SK-N-SH (cell line): ENCODE measurements around the gene C19orf47. TPM values are rescaled to one million over a fixed set of nuclear protein-coding genes. Genes with fewer than 3 reads are reported as not detected.

Source experiments
- CTCF ChIA-PET: fragments of 300-600, 350-600 bp; formaldehyde crosslinking; extraction: SDS; loops from one replicate; lab custom pipeline; 2021; lab: Yijun Ruan, JAX
- POLR2A ChIA-PET: fragments of 350-600 bp; sonication (Branson Sonifier 250); formaldehyde crosslinking; extraction: SDS; loops from one replicate; lab custom pipeline; 2020; ENCODE audit warnings: antibody characterized with exemption, inconsistent platforms; lab: Yijun Ruan, JAX
- DNase-seq: peaks from one replicate; pipeline ENCODE4 v3.0.0; 2012
- H2AFZ ChIP-seq: fragments of 200-600 bp; sonication (generic); 2 replicates; pipeline ENCODE4 v1.8.1; 2016; ENCODE audit warnings: antibody characterized with exemption, mild to moderate bottlenecking, low read depth
- H3F3A ChIP-seq: fragments of 200-600 bp; sonication (generic); replicated peaks from 2 replicates; pipeline ENCODE3; 2016; ENCODE audit warnings: antibody characterized with exemption, mild to moderate bottlenecking; ENCODE audit not compliant: insufficient read depth
- H3K27ac ChIP-seq, 2 experiments: fragments of 200-500 bp in 1 of 2; fragments of 200-600 bp in 1 of 2; sonication (Bioruptor generic) in 1 of 2; sonication (generic), shearing (Covaris generic) in 1 of 2; 2 replicates each; pipeline versions ENCODE4 v1.5.1 to v1.6.1; 2014 to 2016; ENCODE audit warnings: low read depth in 2 of 2, inconsistent platforms in 1 of 2, low read length in 1 of 2, mild to moderate bottlenecking in 1 of 2, mixed read lengths in 1 of 2
- H3K27me3 ChIP-seq: fragments of 200-600 bp; sonication (generic), shearing (Covaris generic); 2 replicates; pipeline ENCODE4 v1.6.1; 2016; ENCODE audit warnings: mixed run types; ENCODE audit not compliant: insufficient read depth
- H3K36me3 ChIP-seq, 2 experiments: fragments of 200-500 bp in 1 of 2; fragments of 200-600 bp in 1 of 2; sonication (Bioruptor generic) in 1 of 2; sonication (generic) in 1 of 2; replicated peaks in 1 of 2; 2 replicates each; pipeline versions ENCODE3 to v1.5.1; 2014 to 2016; ENCODE audit warnings: low read length in 1 of 2, mild to moderate bottlenecking in 1 of 2; ENCODE audit not compliant: insufficient read depth in 2 of 2, control insufficient read depth in 1 of 2
- H3K4me1 ChIP-seq, 2 experiments: fragments of 200-500 bp in 1 of 2; fragments of 200-600 bp in 1 of 2; sonication (Bioruptor generic) in 1 of 2; sonication (generic), shearing (Covaris generic) in 1 of 2; 2 replicates each; pipeline versions ENCODE4 v1.5.1 to v1.6.1; 2014 to 2016; ENCODE audit warnings: low read depth in 1 of 2, low read length in 1 of 2, mixed run types in 1 of 2; ENCODE audit not compliant: insufficient read depth in 2 of 2, control insufficient read depth in 1 of 2
- H3K4me2 ChIP-seq: fragments of 200-600 bp; sonication (generic), shearing (Covaris generic); 2 replicates; pipeline ENCODE4 v1.6.1; 2017; ENCODE audit warnings: mixed run types
- H3K4me3 ChIP-seq, 2 experiments: fragments of 200-500 bp in 1 of 2; fragments of 200-600 bp in 1 of 2; sonication (Bioruptor generic) in 1 of 2; sonication (generic), shearing (Covaris generic) in 1 of 2; 2 replicates each; pipeline versions ENCODE4 v1.5.1 to v1.8.1; 2014 to 2016; ENCODE audit warnings: low read depth in 2 of 2, inconsistent platforms in 1 of 2, low read length in 1 of 2, mild to moderate bottlenecking in 1 of 2, mixed read lengths in 1 of 2, moderate library complexity in 1 of 2
- H3K79me2 ChIP-seq: fragments of 200-600 bp; sonication (generic); 2 replicates; pipeline ENCODE4 v1.8.1; 2017; ENCODE audit warnings: mild to moderate bottlenecking; ENCODE audit not compliant: insufficient read depth
- H3K9ac ChIP-seq: fragments of 200-600 bp; sonication (generic); 2 replicates; pipeline ENCODE4 v1.6.1; 2017; ENCODE audit warnings: mixed run types
- H3K9me2 ChIP-seq: fragments of 200-600 bp; sonication (generic); 2 replicates; pipeline ENCODE4 v1.6.1; 2017; ENCODE audit warnings: mixed run types
- H3K9me3 ChIP-seq: fragments of 200-600 bp; sonication (generic); 2 replicates; pipeline ENCODE4 v1.6.1; 2017; ENCODE audit warnings: mixed run types, mild to moderate bottlenecking, moderate library complexity
- H4K20me1 ChIP-seq: fragments of 200-600 bp; sonication (generic); 2 replicates; pipeline ENCODE4 v1.6.1; 2017; ENCODE audit warnings: mild to moderate bottlenecking, mixed run types; ENCODE audit not compliant: insufficient read depth
- FOSL2 ChIP-seq: IDR thresholded peaks from 2 replicates; pipeline ENCODE4 v1.4.0; 2012; ENCODE audit warnings: low read depth, mild to moderate bottlenecking, moderate library complexity, borderline replicate concordance
- FOXJ3 ChIP-seq: sonication (generic); formaldehyde crosslinking; IDR thresholded peaks from 2 replicates; pipeline ENCODE4 v1.5.1; 2020; ENCODE audit warnings: mild to moderate bottlenecking, missing genetic modification reagents
- FOXM1 ChIP-seq: IDR thresholded peaks from 2 replicates; pipeline ENCODE4 v1.4.0; 2012; ENCODE audit warnings: low read depth, mild to moderate bottlenecking
- GABPA ChIP-seq: IDR thresholded peaks from 2 replicates; pipeline ENCODE4 v1.4.0; 2012; ENCODE audit warnings: low read depth, mild to moderate bottlenecking
- GATA2 ChIP-seq: sonication (generic); formaldehyde crosslinking; IDR thresholded peaks from 2 replicates; pipeline ENCODE4 v1.5.0; 2020; ENCODE audit warnings: mild to moderate bottlenecking, missing genetic modification reagents
- MAX ChIP-seq: IDR thresholded peaks from 2 replicates; pipeline ENCODE4 v1.4.0; 2012; ENCODE audit warnings: low read depth
- MXI1 ChIP-seq: IDR thresholded peaks from 2 replicates; pipeline ENCODE4 v1.6.1; 2012; ENCODE audit warnings: mild to moderate bottlenecking, low read depth, low read length, improper control_type of control experiment
- NRF1 ChIP-seq: IDR thresholded peaks from 2 replicates; pipeline ENCODE4 v1.6.1; 2012; ENCODE audit warnings: low read depth, mild to moderate bottlenecking, low read length
- PBX3 ChIP-seq: IDR thresholded peaks from 2 replicates; pipeline ENCODE4; 2012
- RCOR1 ChIP-seq: fragments of 150-350 bp; IDR thresholded peaks from 2 replicates; pipeline ENCODE4 v1.6.1; 2017; ENCODE audit warnings: antibody characterized with exemption, low read length
- RFX5 ChIP-seq: IDR thresholded peaks from 2 replicates; pipeline ENCODE4 v1.6.1; 2012; ENCODE audit warnings: mild to moderate bottlenecking, improper control_type of control experiment, low read length
- RXRA ChIP-seq: IDR thresholded peaks from 2 replicates; pipeline ENCODE4 v1.4.0; 2012; ENCODE audit warnings: low read depth, mild to moderate bottlenecking, borderline replicate concordance
- SIN3A ChIP-seq: IDR thresholded peaks from 2 replicates; pipeline ENCODE4 v1.6.1; 2012; ENCODE audit warnings: low read depth, mild to moderate bottlenecking, low read length, moderate library complexity, borderline replicate concordance
- TCF12 ChIP-seq: IDR thresholded peaks from 2 replicates; pipeline ENCODE4 v1.4.0; 2012
- TEAD4 ChIP-seq: IDR thresholded peaks from 2 replicates; pipeline ENCODE4 v1.4.0; 2012; ENCODE audit warnings: mild to moderate bottlenecking, borderline replicate concordance; ENCODE audit not compliant: insufficient read depth
- USF2 ChIP-seq: fragments of 150-350 bp; IDR thresholded peaks from 2 replicates; pipeline ENCODE4 v1.6.1; 2017; ENCODE audit warnings: antibody characterized with exemption, low read length, low read depth, borderline replicate concordance
- YY1 ChIP-seq: IDR thresholded peaks from 2 replicates; pipeline ENCODE4 v1.4.0; 2012; ENCODE audit warnings: low read depth, mild to moderate bottlenecking
- ZBTB33 ChIP-seq: IDR thresholded peaks from 2 replicates; pipeline ENCODE4 v1.4.0; 2012; ENCODE audit warnings: low read depth, borderline replicate concordance
- WGBS: methylation state at CpG from one replicate; pipeline ENCODE4 v1.1.6; 2017; ENCODE audit warnings: low lambda C conversion rate; 5-methylcytosine and 5-hydroxymethylcytosine counted together
- polyA plus RNA-seq, 3 experiments: library from polyadenylated mRNA; depleted of rRNA; stranded (reverse); fragments of >200 nt; gene quantifications; 2 replicates each; pipeline ENCODE4 v1.2.3, GENCODE V29; 2012

Gene C19orf47
- polyA plus RNA-seq, 1 of the 3 experiments (the other 2 are of a cell fraction): 17.2 TPM

- no peak for TF ChIP-seq FOXJ3 (CRISPR knock-in tag)
- TF ChIP-seq RFX5: no peak
- no peak for TF ChIP-seq FOXM1
- no peak for TF ChIP-seq GABPA
- no peak for TF ChIP-seq SIN3A
- no peak for TF ChIP-seq MAX
- ChIA-PET POLR2A (no interaction called here), CTCF (no interaction called here)
- WGBS: 97% methylated on average over 12 of the region's 12 CpGs
- Histone ChIP-seq H3K4me2 (no peak overlapping the region), H2AFZ (no peak overlapping the region), H4K20me1 (no peaks in the 10 kb centered on the region), H3K27ac (no peak overlapping the region), H3K4me1 (peaks cover 0 to 4% of the 10 kb centered on the region in 2 experiments; a peak in 3 of 4 replicates), H3F3A (peaks cover 7% of the 10 kb centered on the region), H3K9me2 (no peaks in the 10 kb centered on the region), H3K27me3 (no peaks in the 10 kb centered on the region), H3K9me3 (no peaks in the 10 kb centered on the region), H3K4me3 (no peak overlapping the region), H3K79me2 (peaks cover 1% of the 10 kb centered on the region), H3K9ac (no peak overlapping the region), H3K36me3 (no peaks in the 10 kb centered on the region)
- no peak for DNase-seq
Measured at GRCh38 chr19:40360708-40361241, 12.6 kb upstream of the C19orf47 start.

- 96% methylated on average over 13 of the region's 13 CpGs for WGBS
Measured at GRCh38 chr19:40360020-40360707, 12.0 kb upstream of the C19orf47 start.

More at GRCh38 chr19:40360020-40360707, 12.0 kb upstream of the C19orf47 start:
- Histone ChIP-seq H3K4me3 (no peak overlapping the region), H3K79me2 (peaks cover 3% of the 10 kb centered on the region), H3F3A (peaks cover 5% of the 10 kb centered on the region), H4K20me1 (no peaks in the 10 kb centered on the region), H2AFZ (no peak overlapping the region), H3K27me3 (no peaks in the 10 kb centered on the region), H3K9me2 (no peaks in the 10 kb centered on the region), H3K36me3 (no peaks in the 10 kb centered on the region), H3K4me1 (peaks cover 0 to 3% of the 10 kb centered on the region in 2 experiments; a peak in 3 of 4 replicates), H3K27ac (no peak overlapping the region), H3K9me3 (no peaks in the 10 kb centered on the region), H3K9ac (no peak overlapping the region), H3K4me2 (no peak overlapping the region)
- POLR2A ChIA-PET: no interaction called here
- CTCF ChIA-PET: no interaction called here
- no peak for TF ChIP-seq YY1
- TF ChIP-seq ZBTB33: no peak
- no peak for TF ChIP-seq TEAD4
- no peak for TF ChIP-seq MAX
- TF ChIP-seq NRF1: no peak
- no peak for TF ChIP-seq MXI1
- TF ChIP-seq RXRA: no peak
- TF ChIP-seq GATA2: no peak
- no peak for TF ChIP-seq RFX5
- TF ChIP-seq PBX3: no peak
- TF ChIP-seq RCOR1: no peak
- TF ChIP-seq TCF12: no peak
- TF ChIP-seq USF2: no peak
- TF ChIP-seq FOXJ3 (CRISPR knock-in tag): no peak
- no peak for TF ChIP-seq FOSL2
- DNase-seq: no peak
